C4-2B (cell line): ENCODE data around the gene IDUA.
"Not testable (repeated sequence)": the region's sequence is repeated elsewhere in the genome, so short reads cannot be mapped to it uniquely, and the experiment has no call there.

Experiments used
- H3K27ac ChIP-seq: fragments of 450-650 bp; 2 replicates; pipeline ENCODE4 v1.5.1; 2017
- ZFX ChIP-seq: fragments of 450-650 bp; IDR thresholded peaks from 2 replicates; pipeline ENCODE4 v1.6.1; 2017
- TF ChIP-seq, protein P1 (sequence below): fragments of 450-650 bp; conservative IDR thresholded peaks from 2 replicates; pipeline ENCODE4 v1.5.1; 2017; ENCODE audit warnings: mild to moderate bottlenecking

Gene IDUA

DNA sequence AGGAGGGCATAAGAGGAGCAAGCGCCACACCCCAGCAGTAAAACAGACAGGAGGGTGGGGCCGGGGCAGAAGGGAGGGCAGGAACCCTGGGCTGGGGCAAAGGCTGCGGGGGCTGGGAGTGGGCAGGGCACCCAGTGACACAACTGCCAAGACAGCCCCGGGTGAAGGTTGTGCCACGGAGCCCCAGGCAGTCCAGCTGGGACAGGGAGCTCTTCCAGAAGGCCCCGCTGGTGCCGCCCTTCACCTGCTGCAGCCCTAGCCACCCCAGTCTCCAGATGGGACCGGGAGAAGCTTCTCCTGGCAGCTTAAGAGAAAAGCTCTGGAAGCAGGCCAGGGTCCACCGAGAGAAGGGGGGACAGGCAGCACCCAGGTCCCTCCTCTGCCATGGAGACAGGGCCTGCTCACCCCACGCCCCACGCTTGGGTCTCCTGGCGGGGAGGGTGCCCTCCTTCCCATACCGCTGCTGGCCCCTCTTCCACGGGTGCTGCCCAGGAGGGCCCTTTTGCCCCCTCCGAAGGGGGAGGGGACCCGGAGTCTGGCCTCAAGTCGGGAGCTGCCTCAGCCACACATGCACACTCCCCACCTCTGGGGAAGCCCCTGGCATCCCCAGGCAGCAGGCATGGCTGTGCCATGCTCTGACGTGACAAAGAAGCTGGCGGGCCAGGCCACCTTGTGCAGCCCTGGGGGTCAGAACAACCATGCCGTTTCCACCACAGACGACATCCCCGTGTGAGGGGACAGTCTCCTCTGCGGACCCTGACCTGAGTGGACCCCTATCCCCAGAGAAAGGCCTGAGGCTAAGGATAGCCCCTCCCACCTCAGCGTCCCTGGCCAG, 15.0 kb upstream of the IDUA start:
- H3K27ac ChIP-seq: peak overlapping the region; percentile 55; the same call in 1 of the 2 replicates
- TF ChIP-seq, protein P1, sequence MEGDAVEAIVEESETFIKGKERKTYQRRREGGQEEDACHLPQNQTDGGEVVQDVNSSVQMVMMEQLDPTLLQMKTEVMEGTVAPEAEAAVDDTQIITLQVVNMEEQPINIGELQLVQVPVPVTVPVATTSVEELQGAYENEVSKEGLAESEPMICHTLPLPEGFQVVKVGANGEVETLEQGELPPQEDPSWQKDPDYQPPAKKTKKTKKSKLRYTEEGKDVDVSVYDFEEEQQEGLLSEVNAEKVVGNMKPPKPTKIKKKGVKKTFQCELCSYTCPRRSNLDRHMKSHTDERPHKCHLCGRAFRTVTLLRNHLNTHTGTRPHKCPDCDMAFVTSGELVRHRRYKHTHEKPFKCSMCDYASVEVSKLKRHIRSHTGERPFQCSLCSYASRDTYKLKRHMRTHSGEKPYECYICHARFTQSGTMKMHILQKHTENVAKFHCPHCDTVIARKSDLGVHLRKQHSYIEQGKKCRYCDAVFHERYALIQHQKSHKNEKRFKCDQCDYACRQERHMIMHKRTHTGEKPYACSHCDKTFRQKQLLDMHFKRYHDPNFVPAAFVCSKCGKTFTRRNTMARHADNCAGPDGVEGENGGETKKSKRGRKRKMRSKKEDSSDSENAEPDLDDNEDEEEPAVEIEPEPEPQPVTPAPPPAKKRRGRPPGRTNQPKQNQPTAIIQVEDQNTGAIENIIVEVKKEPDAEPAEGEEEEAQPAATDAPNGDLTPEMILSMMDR: no peak
- TF ChIP-seq ZFX: no peak

DNA sequence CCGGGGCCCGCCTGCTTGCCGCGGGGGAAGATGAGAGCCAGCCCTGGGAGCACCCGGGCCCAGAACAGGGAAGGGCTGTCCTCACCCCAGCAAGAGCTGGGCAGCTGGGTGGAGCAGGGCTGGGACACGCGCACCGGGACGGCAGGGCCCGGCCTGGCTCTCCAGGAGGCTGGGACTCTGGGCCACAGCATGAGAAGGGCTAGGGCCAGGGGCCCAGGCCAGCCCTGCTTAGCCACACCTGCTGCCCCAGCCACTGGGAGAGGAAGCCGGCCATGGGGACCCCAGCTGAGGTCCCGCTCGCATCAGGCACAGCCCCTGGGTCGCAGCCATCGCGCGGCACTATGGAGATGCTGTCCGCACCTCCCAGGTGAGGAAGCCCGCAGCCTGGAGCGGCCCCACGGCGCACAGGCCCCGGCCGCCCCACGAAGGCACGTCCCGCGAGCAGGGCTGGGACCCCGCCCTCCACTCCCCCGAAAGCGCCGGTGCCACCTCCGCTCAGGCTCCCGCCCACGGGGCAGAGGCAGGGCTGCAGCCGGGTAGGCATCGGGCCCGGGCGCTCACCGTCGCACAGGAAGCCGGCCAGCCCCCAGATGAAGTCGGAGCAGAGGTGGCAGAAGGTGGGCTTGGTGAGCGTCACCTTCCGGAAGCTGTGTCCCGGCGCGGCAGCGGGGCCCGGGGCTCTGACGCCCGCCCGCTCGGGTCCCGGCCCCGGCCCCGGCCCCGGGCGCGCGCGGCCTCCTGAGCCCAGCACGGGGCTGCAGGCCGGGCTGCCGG, 14.0 kb upstream of the IDUA start:
- peak overlapping the region; percentile 55 for H3K27ac ChIP-seq
- TF ChIP-seq ZFX: peak; percentile 34; the same call in 1 of the 2 replicates
- TF ChIP-seq, protein P1: no peak

DNA sequence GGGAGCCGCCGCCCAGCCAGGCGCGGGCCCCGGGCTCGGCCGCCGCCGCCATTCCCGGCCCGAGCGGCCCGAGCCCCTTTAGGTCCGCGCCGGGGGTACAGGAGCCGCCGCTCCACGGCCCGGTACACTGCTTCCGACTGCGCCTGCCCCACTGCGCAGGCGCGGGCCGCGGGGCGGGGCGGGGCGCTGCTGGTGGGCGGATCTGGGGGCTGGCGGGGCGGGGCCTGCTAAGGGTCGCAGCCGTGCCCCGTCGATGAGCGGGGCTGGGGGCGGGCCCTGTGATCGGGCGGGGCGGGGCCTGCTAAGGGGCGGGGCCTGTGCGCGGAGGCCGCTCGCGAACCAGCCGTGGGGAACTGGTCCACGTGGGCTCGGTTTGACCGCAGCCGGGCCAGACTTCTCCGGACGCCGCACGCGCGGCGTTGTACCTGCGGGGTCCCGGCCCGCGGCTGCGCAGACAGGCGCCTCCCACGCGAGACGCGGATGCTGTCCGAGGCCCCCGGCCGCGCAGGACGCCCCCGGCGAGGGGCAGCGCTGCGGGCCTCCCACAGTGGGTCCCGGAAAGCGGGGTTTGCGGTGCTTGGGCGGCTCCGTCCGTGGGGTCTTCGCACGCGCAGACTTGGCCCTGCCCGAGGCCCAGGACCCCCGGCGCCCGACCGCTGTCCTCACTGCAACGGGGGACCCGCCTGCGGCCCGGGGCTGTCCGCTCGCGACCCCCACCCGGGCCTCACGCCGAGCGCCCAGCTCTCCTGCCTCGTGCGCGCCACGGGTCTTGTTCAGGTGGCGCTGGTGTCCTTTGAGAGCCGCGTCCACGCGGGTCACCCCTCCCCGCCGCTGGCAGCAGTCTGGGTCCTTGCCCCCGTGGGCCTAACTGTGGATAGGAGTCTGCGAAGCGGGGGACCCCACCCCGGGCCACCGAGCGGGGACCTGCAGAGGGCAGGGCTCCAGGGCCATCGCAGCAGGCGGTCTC, 13.1 kb upstream of the IDUA start, which contains the start of gene DGKQ:
DGKQ (minus strand) TSS at position 139 of the 967 bp plus-strand sequence; CDS start at position 52, 87 bp downstream.
- peak within 1 kb of the TSS; percentile 55 for H3K27ac ChIP-seq
- no peak for TF ChIP-seq ZFX
- TF ChIP-seq, protein P1: no peak

DNA sequence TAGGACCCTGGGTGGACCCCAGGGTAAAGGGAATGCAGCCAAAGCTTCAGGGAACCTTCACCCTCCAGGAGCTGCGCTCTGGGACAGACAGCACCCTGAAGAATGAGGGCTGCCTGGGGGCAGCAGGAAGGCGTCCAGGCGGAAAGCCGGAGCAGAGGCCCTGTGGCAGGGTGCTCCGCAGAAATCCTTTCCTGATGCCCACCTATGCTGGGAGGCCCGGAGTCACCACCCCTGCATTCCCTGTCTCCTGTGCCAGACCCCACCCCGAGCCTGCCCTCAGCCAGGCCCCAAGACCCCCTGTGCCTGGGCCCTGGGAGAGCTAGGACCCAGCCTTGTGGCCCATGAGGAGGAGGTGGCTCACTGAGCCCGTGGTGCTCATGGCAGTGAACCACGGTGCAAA, 12.2 kb upstream of the IDUA start:
- TF ChIP-seq ZFX: no peak
- TF ChIP-seq, protein P1: no peak
- no peak overlapping the region for H3K27ac ChIP-seq

DNA sequence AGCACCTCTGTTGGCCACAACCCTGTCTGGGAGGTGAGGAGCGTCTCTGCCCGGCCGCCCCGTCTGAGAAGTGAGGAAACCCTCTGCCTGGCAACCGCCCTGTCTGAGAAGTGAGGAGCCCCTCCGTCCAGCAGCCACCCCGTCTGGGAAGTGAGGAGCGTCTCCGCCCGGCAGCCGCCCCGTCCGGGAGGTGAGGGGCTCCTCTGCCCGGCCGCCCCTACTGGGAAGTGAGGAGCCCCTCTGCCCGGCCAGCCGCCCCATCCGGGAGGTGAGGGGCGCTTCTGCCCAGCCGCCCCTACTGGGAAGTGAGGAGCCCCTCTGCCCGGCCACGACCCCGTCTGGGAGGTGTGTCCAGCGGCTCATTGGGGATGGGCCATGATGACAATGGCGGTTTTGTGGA, 10.8 kb upstream of the IDUA start:
- H3K27ac ChIP-seq: not testable (repeated sequence)

DNA sequence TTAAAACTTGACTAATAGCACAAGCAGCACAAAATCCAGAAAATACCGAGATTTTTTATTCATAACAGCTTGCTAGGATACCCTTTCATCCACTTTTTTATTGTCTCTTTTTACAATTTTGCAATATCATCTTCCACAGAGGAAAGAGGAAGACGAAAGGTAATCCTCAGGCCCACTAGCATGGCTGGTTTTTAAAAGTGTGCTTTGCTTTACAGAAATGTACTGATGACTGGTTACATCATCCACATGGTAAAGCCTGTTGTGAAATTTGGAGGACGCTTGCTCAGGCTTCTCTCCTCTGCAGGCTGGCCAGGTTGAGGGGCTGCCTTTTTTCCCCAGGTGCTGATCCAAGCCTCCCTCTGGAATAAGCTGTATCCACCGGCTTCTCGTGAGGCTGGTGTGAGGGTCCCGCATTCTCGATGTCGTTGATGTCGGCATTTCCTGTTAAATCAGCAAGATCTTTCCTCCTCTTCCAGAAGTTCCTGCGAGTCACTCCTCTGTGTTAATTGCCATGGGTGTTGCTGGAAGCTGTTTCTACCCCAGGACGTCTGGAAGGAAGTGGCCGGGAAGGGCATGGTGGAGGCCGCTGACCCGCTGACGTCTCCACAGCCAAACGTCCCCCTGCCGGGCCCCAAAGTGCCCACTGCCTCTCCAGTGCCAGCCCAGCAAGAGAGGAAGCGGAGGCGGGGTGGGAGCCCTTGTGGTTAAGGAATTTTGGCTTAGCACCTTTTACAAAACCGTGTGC, 7.7 kb upstream of the IDUA start:
- H3K27ac ChIP-seq: no peak overlapping the region
- TF ChIP-seq ZFX: no peak
- TF ChIP-seq, protein P1: no peak

DNA sequence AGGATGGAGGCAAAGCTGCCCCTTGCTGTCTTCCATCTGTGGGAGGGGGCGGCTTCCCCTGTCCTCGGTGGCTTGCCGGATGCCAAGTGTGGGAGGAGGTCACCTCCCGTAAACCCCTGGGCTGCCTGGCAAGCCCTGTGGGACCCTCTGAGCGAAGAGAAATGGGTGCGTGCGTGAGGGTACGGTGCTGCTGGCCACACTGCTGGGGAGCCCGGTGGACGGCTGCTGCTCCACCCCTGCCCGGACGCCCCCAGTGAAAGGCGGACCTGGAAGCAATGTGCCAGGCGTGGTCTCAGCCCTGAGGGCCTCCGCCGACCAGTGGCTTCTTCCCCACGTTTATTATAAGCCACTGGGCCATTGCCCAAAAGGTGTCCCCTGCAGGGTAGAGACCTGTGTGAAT, 4.6 kb upstream of the IDUA start:
- no peak for TF ChIP-seq ZFX
- TF ChIP-seq, protein P1: no peak
- H3K27ac ChIP-seq: no peak overlapping the region
